ENCODE data around the gene CXADR.
A peak's percentile ranks its signal among the peaks of the same experiment; 100 is the strongest.

Gene CXADR

DNA sequence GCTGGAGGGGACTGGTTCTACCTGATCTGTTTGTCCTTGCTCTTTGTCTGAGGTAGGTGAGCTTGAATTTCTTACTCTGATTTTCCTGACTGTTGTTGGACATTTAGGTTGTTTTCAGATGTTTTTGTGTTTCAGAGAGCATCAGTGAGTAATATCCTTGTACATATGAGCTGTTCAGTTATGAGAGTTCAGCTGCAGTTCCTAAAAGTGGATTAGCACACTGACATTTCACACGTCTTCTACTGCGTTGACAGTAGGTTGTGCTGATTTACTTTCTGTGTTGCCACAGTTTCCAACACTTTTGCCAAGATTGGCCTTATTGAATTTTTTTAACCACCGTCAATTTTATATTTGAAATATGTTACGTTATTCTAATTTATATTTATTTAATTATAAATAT lies 27.7 kb downstream of the CXADR start:
- DNase-seq (ENCODE audit: insufficient read length, low spot score) (no peak), FAIRE-seq (no peak)
- TF ChIP-seq POLR2A (IDR thresholded peaks at IDR 0.05; ENCODE audit: low read depth, low read length) = no peak

DNA sequence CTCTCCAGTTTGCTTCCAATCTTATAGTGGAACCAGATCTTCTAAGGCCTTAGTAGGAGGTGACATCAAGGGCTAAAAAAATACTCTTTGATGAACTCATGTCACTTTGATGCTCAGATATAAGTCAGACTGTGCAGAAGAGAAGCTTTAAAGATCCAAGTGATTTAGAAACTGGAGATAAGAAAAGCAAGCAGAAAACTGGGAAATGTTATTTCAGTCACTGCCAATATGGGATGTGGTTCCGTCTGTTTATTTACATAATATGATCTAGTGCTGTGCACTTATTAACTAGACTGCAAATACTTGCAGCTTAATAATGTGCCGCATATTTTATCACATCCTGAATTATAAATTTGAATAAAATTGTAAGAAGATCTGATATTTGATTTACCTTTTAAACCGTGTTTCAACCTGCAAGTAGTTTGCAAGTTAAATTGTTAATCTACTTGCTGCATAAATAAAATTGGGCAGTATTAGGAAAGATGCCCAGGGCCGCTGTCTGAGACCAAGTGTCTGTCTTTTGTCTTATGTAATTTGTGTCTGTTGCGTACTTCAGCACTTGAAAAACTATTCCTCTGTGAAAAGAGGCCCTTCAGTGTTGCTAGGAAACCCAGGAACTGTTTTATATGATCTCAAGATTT lies 29.6 kb downstream of the CXADR start:
- DNase-seq (ENCODE audit: insufficient read length, low spot score) = no peak
- TF ChIP-seq POLR2A (IDR thresholded peaks at IDR 0.05; ENCODE audit: low read depth, low read length) = no peak
- no peak for FAIRE-seq

DNA sequence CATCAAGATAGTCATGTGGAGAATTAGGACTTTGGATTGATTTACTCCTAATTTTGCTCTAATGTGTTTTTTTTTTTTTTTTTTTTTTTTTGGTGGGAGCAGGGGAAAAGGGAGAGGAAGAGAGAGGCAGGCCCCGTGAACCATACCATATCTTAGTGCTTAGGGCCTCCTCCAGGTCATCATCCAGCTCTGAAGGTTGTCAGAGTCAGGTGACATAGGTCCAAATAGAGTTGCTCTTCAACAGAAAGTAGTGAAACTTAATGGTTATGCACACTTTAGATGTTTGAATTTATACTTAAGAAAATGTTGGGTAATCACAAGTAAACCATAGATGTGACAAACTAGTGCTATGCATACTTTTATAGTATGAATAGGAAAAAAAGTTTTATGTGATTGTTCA lies 32.2 kb downstream of the CXADR start:
- TF ChIP-seq POLR2A (IDR thresholded peaks at IDR 0.05; ENCODE audit: low read depth, low read length) = no peak
- FAIRE-seq (no peak), DNase-seq (ENCODE audit: insufficient read length, low spot score) (no peak)

- DNase-seq (ENCODE audit: insufficient read length, low spot score) (no peak), FAIRE-seq (no peak)
- TF ChIP-seq POLR2A (IDR thresholded peaks at IDR 0.05; ENCODE audit: low read depth, low read length) = no peak
Measured at GRCh38 chr21:17548262-17548661, 35.4 kb downstream of the CXADR start.

DNA sequence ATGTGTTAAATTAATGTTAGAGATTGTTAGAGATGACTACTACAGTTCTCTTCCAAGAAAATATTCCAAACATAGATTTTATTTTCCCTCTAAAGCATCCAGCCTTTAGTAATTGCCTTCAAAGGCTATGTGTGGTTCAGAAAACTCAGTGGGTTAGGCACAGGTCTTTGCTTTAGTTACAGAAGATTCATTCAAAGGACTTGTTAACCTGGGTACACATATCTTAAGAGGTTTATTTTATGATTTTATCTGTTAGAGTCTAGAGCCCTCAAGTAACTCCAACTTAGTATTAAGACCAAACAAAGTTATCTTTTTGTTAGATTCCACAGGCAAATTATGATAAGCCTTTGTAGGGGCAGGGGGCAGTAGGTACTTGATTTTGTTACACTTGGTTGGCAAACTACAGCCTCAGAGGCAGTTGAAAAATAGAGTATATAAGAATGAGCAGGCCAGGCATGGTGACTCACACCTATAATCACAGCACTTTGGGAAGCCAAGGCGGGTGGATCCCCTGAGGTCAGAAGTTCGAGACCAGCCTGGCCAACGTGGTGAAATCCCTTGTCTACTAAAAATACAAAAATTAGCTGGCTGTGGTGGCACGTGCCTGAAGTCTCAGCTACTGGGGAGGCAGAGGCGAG lies 37.9 kb downstream of the CXADR start:
- no peak for TF ChIP-seq POLR2A (IDR thresholded peaks at IDR 0.05; ENCODE audit: low read depth, low read length)
- no peak for DNase-seq (ENCODE audit: insufficient read length, low spot score)
- no peak for FAIRE-seq

- no peak for TF ChIP-seq POLR2A (IDR thresholded peaks at IDR 0.05; ENCODE audit: low read depth, low read length)
- DNase-seq (ENCODE audit: insufficient read length, low spot score) (no peak), FAIRE-seq (no peak)
Measured at GRCh38 chr21:17552410-17552809, 39.6 kb downstream of the CXADR start.

- FAIRE-seq (no peak), DNase-seq (ENCODE audit: insufficient read length, low spot score) (no peak)
- no peak for TF ChIP-seq POLR2A (IDR thresholded peaks at IDR 0.05; ENCODE audit: low read depth, low read length)
Measured at GRCh38 chr21:17554120-17554519, 41.3 kb downstream of the CXADR start.

DNA sequence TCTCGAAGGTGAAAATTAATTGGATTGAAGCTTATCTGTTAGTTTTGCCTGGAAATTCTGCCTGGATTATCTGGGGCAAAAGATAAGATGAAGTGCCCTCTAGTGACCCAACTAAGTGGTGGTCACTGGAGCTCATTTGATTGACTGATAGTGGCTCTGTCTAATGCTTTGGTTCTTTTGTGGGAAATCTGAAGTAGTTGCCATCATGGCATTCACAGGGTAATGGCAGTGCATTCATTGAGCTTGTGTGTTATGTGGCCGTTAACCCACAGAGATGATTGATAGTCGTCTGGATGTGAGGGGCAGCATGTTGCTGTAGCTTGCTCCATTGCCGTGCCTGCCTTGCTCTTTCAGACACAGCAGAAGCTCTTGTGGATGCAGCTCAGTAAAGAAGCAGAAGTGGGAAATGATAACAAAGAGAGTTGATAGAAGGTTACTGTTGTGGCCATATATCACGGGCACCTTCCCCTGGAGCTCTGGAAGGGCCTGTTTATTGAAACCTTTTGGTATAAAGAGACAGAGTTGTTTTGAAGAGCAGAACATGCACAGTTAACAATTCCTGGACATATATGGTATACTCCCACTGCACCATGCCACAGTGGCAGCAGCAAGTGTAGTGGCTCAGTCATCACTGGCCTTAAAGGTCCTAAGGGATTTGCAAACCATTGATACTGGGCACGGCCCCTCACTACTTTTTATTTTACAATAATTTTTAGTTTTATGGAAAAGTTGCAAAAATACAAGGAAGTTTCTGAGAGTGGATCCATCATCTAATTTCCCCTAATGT lies 42.0 kb downstream of the CXADR start:
- no peak for DNase-seq (ENCODE audit: insufficient read length, low spot score)
- TF ChIP-seq POLR2A (IDR thresholded peaks at IDR 0.05; ENCODE audit: low read depth, low read length) = no peak
- peak; percentile 50 for FAIRE-seq

DNA sequence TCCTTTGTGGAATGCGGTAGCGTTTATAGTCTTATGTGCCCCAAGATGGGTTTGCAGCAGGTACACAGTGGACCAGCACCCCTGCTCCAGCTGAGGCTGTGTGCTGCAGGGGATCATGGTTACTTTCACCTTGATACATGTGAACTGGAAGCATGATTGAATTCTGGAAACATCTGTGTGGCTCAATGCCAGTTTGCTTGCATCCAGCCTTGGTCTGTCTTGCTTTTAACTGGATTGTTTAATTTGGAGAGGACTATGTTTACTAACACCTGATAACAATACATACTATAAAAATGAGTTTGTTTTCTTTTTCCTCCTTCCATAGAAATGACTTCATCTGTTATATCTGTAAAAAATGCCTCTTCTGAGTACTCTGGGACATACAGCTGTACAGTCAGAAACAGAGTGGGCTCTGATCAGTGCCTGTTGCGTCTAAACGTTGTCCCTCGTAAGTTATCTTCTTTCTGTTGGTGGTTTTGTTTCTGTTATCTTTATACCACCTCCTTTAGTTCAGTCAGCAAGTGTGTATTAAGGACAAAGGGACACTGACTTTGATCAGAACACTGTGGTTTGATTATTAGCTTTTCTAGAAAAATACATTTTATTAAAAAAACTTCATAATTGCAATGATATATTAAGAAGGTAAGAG lies 47.7 kb downstream of the CXADR start:
- no peak for DNase-seq (ENCODE audit: insufficient read length, low spot score)
- FAIRE-seq = no peak
- TF ChIP-seq POLR2A (IDR thresholded peaks at IDR 0.05; ENCODE audit: low read depth, low read length) = no peak

GRCh38 chr21:17570786-17571185 lies 57.9 kb downstream of the CXADR start:
- no peak for DNase-seq (ENCODE audit: insufficient read length, low spot score)
- no peak for FAIRE-seq
- no peak for TF ChIP-seq POLR2A (IDR thresholded peaks at IDR 0.05; ENCODE audit: low read depth, low read length)

DNA sequence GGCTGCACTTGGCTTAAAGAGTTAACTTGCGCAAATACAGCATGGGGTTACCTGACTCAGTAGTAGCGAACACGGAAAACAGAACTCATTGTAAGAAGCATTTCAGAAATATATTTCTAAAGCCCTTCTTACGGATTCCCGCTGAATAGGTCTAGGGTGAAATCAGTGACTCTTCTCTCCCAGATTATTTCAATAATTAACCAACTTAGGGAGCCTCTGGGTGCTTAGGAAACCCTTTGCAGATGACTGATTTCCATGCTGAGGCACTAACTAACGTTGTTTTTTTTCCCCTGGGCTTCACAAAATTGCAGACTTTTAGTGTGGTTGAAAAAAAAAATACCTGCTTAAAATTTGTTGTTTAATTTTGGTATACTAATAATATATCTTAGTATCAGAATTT lies 59.6 kb downstream of the CXADR start:
- DNase-seq (ENCODE audit: insufficient read length, low spot score) (no peak), FAIRE-seq (no peak)
- no peak for TF ChIP-seq POLR2A (IDR thresholded peaks at IDR 0.05; ENCODE audit: low read depth, low read length)

DNA sequence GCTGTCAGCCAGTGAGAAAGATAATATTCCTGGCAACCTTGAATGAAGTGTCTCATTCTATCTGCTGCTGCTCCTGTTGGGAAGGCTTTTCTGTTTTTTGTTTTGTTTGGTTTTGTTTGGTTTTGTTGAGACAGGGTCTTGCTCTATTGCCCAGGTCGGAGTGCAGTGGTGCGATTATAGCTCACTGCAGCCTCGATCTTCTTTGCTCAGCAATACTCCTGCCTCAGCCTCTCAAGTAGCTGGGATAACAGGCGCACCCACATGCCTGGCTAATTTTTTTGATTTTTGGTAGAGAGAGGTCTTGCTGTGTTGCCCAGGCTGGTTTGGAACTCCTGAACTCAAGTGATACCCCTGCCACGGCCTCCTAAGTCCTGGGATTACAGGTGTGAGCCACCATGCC lies 62.2 kb downstream of the CXADR start:
- no peak for TF ChIP-seq POLR2A (IDR thresholded peaks at IDR 0.05; ENCODE audit: low read depth, low read length)
- DNase-seq (ENCODE audit: insufficient read length, low spot score) = no peak
- no peak for FAIRE-seq

- no peak for TF ChIP-seq POLR2A (IDR thresholded peaks at IDR 0.05; ENCODE audit: low read depth, low read length)
- no peak for FAIRE-seq
Measured at GRCh38 chr21:17576080-17576835, 63.4 kb downstream of the CXADR start.

GRCh38 chr21:17577701-17578100 lies 64.9 kb downstream of the CXADR start:
- DNase-seq (ENCODE audit: insufficient read length, low spot score) (no peak), FAIRE-seq (no peak)
- no peak for TF ChIP-seq POLR2A (IDR thresholded peaks at IDR 0.05; ENCODE audit: low read depth, low read length)

More at GRCh38 chr21:17576080-17576835, 63.4 kb downstream of the CXADR start:
- no peak for DNase-seq (ENCODE audit: insufficient read length, low spot score)

Measured in H54 (cell line).